CD4-positive, CD25-positive, alpha-beta regulatory T cell (primary cell): Measurements from ENCODE around the gene MGAT4C. TPM values are rescaled to one million over a fixed set of nuclear protein-coding genes. Genes with fewer than 3 reads are reported as not detected.
"Not testable (repeated sequence)": the region's sequence is repeated elsewhere in the genome, so short reads cannot be mapped to it uniquely, and the experiment has no call there.

Experiments used
- ATAC-seq, 2 donors: fragments of 150-1000 bp; cut with Tn5 transposase; one replicate each; pipeline ENCODE4 v1.10.0; 2021; ENCODE audit warnings: low read depth in 2 of 2, moderate number of reproducible peaks in 2 of 2, moderate library complexity in 1 of 2
- DNase-seq, 3 donors: peaks; one replicate each; pipeline versions ENCODE4 v3.0.0 to v3.0.0-alpha.2; 2012 to 2022; ENCODE audit warnings: mixed read lengths in 1 of 3
- H3K27ac ChIP-seq: one replicate; pipeline ENCODE4 v1.7.0; 2013; ENCODE audit warnings: mild to moderate bottlenecking, low read length; ENCODE audit not compliant: insufficient read depth, poor library complexity, severe bottlenecking
- H3K27me3 ChIP-seq: one replicate; pipeline ENCODE4 v1.7.0; 2013; ENCODE audit warnings: low read length; ENCODE audit not compliant: control insufficient read depth, insufficient read depth
- H3K36me3 ChIP-seq: one replicate; pipeline ENCODE4 v1.7.0; 2013; ENCODE audit warnings: mild to moderate bottlenecking, low read length, moderate library complexity; ENCODE audit not compliant: control insufficient read depth, insufficient read depth
- H3K4me1 ChIP-seq: 2 replicates; pipeline ENCODE4 v1.7.0; 2013; ENCODE audit warnings: mild to moderate bottlenecking, low read length; ENCODE audit not compliant: insufficient read depth, control insufficient read depth, poor library complexity, severe bottlenecking
- H3K4me3 ChIP-seq: one replicate; pipeline ENCODE4 v1.7.0; 2013; ENCODE audit warnings: low read depth, mild to moderate bottlenecking, low read length, moderate library complexity
- H3K9me3 ChIP-seq, 2 experiments: 1 replicate in 1 of 2; 2 replicates in 1 of 2; pipeline ENCODE4 v1.7.0; 2013; ENCODE audit warnings: low read length in 2 of 2, mild to moderate bottlenecking in 1 of 2, moderate library complexity in 1 of 2; ENCODE audit not compliant: control insufficient read depth in 2 of 2
- H3K27ac Mint-ChIP-seq, 3 donors: one replicate each; pipeline ENCODE4 v1.8.0; 2020 to 2022; ENCODE audit warnings: mild to moderate bottlenecking in 3 of 3, mixed read lengths in 3 of 3, moderate library complexity in 2 of 3
- H3K27me3 Mint-ChIP-seq: one replicate; pipeline ENCODE4 v1.8.0; 2022; ENCODE audit warnings: mild to moderate bottlenecking, mixed read lengths
- H3K36me3 Mint-ChIP-seq: one replicate; pipeline ENCODE4 v1.8.0; 2020; ENCODE audit warnings: mixed read lengths
- H3K4me1 Mint-ChIP-seq, 4 donors: one replicate each; pipeline ENCODE4 v1.8.0; 2020 to 2022; ENCODE audit warnings: mixed read lengths in 4 of 4, mild to moderate bottlenecking in 1 of 4
- H3K4me3 Mint-ChIP-seq, 4 donors: one replicate each; pipeline ENCODE4 v1.8.0; 2020 to 2022; ENCODE audit warnings: mild to moderate bottlenecking in 4 of 4, mixed read lengths in 4 of 4, moderate library complexity in 3 of 4
- H3K9me3 Mint-ChIP-seq, 7 donors: one replicate each; pipeline ENCODE4 v1.8.0; 2020 to 2022; ENCODE audit warnings: mixed read lengths in 7 of 7, mild to moderate bottlenecking in 3 of 7, moderate library complexity in 2 of 7
- polyA plus RNA-seq, 4 donors: library from polyadenylated mRNA; unstranded; fragments of 300-500 nt; fragmentation: Illumina TruSeq; gene quantifications; one replicate each; pipeline ENCODE4 v1.2.3, GENCODE V29; 2021
- total RNA-seq: library from RNA; stranded (reverse); gene quantifications from one replicate; pipeline ENCODE4 v1.2.3, GENCODE V29; 2022

MGAT4C gene
- total and polyA plus RNA-seq, 5 donors from 2014 or later, result not detected

GRCh38 chr12:86126900-86127299 lies 129.3 kb downstream of the MGAT4C start:
- not testable (repeated sequence) for H3K9me3 Mint-ChIP-seq, H3K36me3 ChIP-seq, H3K27me3 Mint-ChIP-seq, H3K4me1 ChIP-seq, H3K27me3 ChIP-seq, H3K27ac ChIP-seq, H3K4me1 Mint-ChIP-seq, H3K9me3 ChIP-seq, DNase-seq, H3K4me3 ChIP-seq, H3K4me3 Mint-ChIP-seq, ATAC-seq, H3K27ac Mint-ChIP-seq, H3K36me3 Mint-ChIP-seq

DNA sequence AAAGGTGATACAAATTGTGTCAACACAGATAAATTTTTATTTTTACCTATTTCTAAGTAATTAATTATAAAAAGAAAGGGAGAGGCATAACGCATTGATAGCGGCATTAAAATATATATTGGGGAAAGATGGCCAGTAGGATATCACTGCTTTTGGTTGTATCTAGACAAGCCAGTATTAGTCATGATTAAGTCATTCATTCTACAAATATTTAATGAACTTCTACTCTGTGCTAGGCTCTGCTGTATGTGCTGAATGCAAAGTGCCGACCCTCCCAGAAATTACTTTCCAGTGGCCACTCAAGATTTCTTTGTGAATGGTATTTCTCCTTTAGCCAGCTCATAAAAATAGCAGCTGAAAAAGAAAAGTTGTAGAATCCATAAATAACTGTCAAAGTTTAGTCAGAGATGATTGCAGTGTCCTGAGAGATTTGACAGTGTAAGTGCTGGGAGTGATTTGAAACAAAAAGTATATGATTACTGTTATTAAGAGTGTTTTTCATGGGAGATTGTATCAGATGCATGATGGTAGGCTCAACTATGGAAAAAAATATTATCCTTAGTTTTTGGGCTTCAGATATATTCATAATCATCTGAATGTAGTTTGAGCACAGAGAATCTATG lies 133.2 kb downstream of the MGAT4C start:
- Mint-ChIP-seq H3K4me3 (no peak overlapping the region), H3K36me3 (no peaks in the 10 kb centered on the region), H3K27me3 (no peaks in the 10 kb centered on the region), H3K4me1 (no peaks in the 10 kb centered on the region), H3K9me3 (peaks cover 1 to 5% (median 3%) of the 10 kb centered on the region in 7 donors), H3K27ac (no peak overlapping the region)
- Histone ChIP-seq H3K4me3 (no peak overlapping the region), H3K4me1 (no peaks in the 10 kb centered on the region), H3K9me3 (no peaks in the 10 kb centered on the region), H3K27ac (no peak overlapping the region), H3K36me3 (no peaks in the 10 kb centered on the region), H3K27me3 (no peaks in the 10 kb centered on the region)
- no peak for DNase-seq
- no peak for ATAC-seq

DNA sequence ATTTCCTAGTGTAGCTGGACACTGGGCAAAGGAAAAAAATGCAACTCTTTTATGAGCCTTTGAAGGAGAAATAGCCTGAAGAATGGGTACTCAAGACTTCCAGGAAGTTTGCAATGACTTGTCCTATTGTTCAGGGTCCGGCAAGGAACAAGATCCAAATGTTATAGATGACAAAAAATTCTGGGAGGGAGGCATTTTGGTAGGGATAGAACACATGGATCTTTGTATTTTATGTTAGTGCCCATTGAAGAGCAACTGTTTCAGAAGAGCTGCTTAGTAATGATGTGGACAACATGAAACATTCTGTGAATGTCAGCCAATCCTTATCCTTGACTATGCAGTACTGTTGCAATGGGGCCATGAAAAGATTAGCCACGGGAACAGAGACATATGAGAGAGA lies 138.0 kb downstream of the MGAT4C start:
- ATAC-seq, result no peak
- H3K36me3 ChIP-seq, result no peaks in the 10 kb centered on the region
- no peaks in the 10 kb centered on the region for H3K36me3 Mint-ChIP-seq

DNA sequence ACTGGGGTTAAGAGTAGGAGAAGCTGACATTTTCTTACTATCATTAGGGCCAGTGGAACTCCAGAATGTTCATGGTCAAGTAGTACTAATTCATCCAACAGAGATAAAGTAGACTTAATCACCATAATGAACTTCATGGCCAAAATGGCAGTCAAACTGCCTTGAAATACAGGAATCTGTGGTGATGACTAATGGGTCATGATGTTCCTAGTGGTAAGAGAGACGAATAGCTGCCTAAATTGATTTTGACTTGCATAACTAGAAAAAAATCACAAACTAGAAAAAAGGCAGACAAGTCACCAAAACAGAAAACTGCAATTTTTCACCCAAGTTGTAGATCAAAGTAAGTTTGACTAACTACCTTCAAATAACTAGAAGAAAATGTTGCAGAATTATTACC lies 138.5 kb downstream of the MGAT4C start:
- ATAC-seq (no peak), DNase-seq (no peak)
- no peak overlapping the region for H3K27ac ChIP-seq
- H3K36me3 ChIP-seq, result no peaks in the 10 kb centered on the region
- no peaks in the 10 kb centered on the region for H3K27me3 ChIP-seq
- no peak overlapping the region for H3K4me3 ChIP-seq
- Mint-ChIP-seq H3K9me3 (peaks cover 3 to 14% (median 5%) of the 10 kb centered on the region in 7 donors), H3K36me3 (no peaks in the 10 kb centered on the region), H3K4me3 (no peak overlapping the region), H3K4me1 (no peaks in the 10 kb centered on the region), H3K27me3 (no peaks in the 10 kb centered on the region), H3K27ac (no peak overlapping the region)
- no peaks in the 10 kb centered on the region for H3K4me1 ChIP-seq
- peaks cover 0 to 3% of the 10 kb centered on the region in 2 experiments for H3K9me3 ChIP-seq

More for the DNA sequence above, 138.0 kb downstream of the MGAT4C start:
- no peak overlapping the region for H3K27ac ChIP-seq
- H3K9me3 Mint-ChIP-seq, result peaks cover 3 to 14% (median 5%) of the 10 kb centered on the region in 7 donors
- no peaks in the 10 kb centered on the region for H3K27me3 ChIP-seq
- H3K9me3 ChIP-seq, result peaks cover 0 to 3% of the 10 kb centered on the region in 2 experiments
- H3K4me1 ChIP-seq, result no peaks in the 10 kb centered on the region
- H3K27me3 Mint-ChIP-seq, result no peaks in the 10 kb centered on the region
- no peak overlapping the region for H3K4me3 ChIP-seq
- no peaks in the 10 kb centered on the region for H3K4me1 Mint-ChIP-seq
- H3K4me3 Mint-ChIP-seq, result no peak overlapping the region
- peak overlapping the region in 1 of 3 donors; percentile 20 for H3K27ac Mint-ChIP-seq
- no peak for DNase-seq

- no peaks in the 10 kb centered on the region for H3K27me3 Mint-ChIP-seq
- Histone ChIP-seq H3K9me3 (no peaks in the 10 kb centered on the region), H3K36me3 (no peaks in the 10 kb centered on the region)
These were observed 152.1 kb downstream of the MGAT4C start for GRCh38 chr12:86104087-86104486.

GRCh38 chr12:86097161-86097560 lies 159.0 kb downstream of the MGAT4C start:
- Histone ChIP-seq H3K9me3 (no peaks in the 10 kb centered on the region), H3K4me3 (no peak overlapping the region), H3K4me1 (no peaks in the 10 kb centered on the region), H3K27me3 (no peaks in the 10 kb centered on the region), H3K27ac (no peak overlapping the region), H3K36me3 (no peaks in the 10 kb centered on the region)
- H3K9me3 Mint-ChIP-seq, result peaks cover 0 to 11% (median 6%) of the 10 kb centered on the region in 7 donors
- H3K27ac Mint-ChIP-seq, result no peak overlapping the region
- ATAC-seq, result no peak
- no peaks in the 10 kb centered on the region for H3K4me1 Mint-ChIP-seq
- no peak overlapping the region for H3K4me3 Mint-ChIP-seq
- no peaks in the 10 kb centered on the region for H3K36me3 Mint-ChIP-seq
- DNase-seq, result no peak
- no peaks in the 10 kb centered on the region for H3K27me3 Mint-ChIP-seq

More at GRCh38 chr12:86104087-86104486, 152.1 kb downstream of the MGAT4C start:
- H3K9me3 Mint-ChIP-seq, result peaks cover 0 to 7% (median 1%) of the 10 kb centered on the region in 7 donors
- no peak overlapping the region for H3K27ac ChIP-seq
- H3K27me3 ChIP-seq, result no peaks in the 10 kb centered on the region
- H3K4me3 Mint-ChIP-seq, result no peak overlapping the region
- H3K4me1 Mint-ChIP-seq, result no peaks in the 10 kb centered on the region
- H3K36me3 Mint-ChIP-seq, result no peaks in the 10 kb centered on the region
- H3K27ac Mint-ChIP-seq, result no peak overlapping the region
- no peak overlapping the region for H3K4me3 ChIP-seq
- no peak for ATAC-seq
- no peak for DNase-seq
- H3K4me1 ChIP-seq, result no peaks in the 10 kb centered on the region

GRCh38 chr12:86091681-86092080 lies 164.5 kb downstream of the MGAT4C start:
- Mint-ChIP-seq H3K27me3 (no peaks in the 10 kb centered on the region), H3K9me3 (peaks cover 0 to 12% (median 9%) of the 10 kb centered on the region in 7 donors)

GRCh38 chr12:86081843-86082242 lies 174.3 kb downstream of the MGAT4C start:
- Mint-ChIP-seq H3K9me3 (peaks cover 3 to 14% (median 10%) of the 10 kb centered on the region in 7 donors), H3K4me1 (no peaks in the 10 kb centered on the region), H3K27ac (no peak overlapping the region), H3K4me3 (no peak overlapping the region), H3K27me3 (no peaks in the 10 kb centered on the region), H3K36me3 (no peaks in the 10 kb centered on the region)
- ATAC-seq, result no peak
- H3K27me3 ChIP-seq, result no peaks in the 10 kb centered on the region
- H3K9me3 ChIP-seq, result no peaks in the 10 kb centered on the region
- H3K4me1 ChIP-seq, result no peaks in the 10 kb centered on the region
- no peak for DNase-seq
- no peaks in the 10 kb centered on the region for H3K36me3 ChIP-seq
- H3K4me3 ChIP-seq, result no peak overlapping the region
- no peak overlapping the region for H3K27ac ChIP-seq

More at GRCh38 chr12:86091681-86092080, 164.5 kb downstream of the MGAT4C start:
- ATAC-seq (no peak), DNase-seq (no peak)
- Histone ChIP-seq H3K4me3 (no peak overlapping the region), H3K4me1 (no peaks in the 10 kb centered on the region), H3K36me3 (no peaks in the 10 kb centered on the region), H3K27ac (no peak overlapping the region), H3K27me3 (no peaks in the 10 kb centered on the region), H3K9me3 (no peaks in the 10 kb centered on the region)
- Mint-ChIP-seq H3K36me3 (no peaks in the 10 kb centered on the region), H3K4me1 (no peaks in the 10 kb centered on the region), H3K27ac (no peak overlapping the region), H3K4me3 (no peak overlapping the region)
